Calu3 (cell line): ENCODE data around the gene SPEF1. TPM values are rescaled to one million over a fixed set of nuclear protein-coding genes. Genes with fewer than 3 reads are reported as not detected.

ENCODE experiments used
- BruUV-seq: library from RNA; stranded (reverse); fragments of 400-500 nt; replicated peaks from 2 replicates; lab custom pipeline; 2021; lab: Mats Ljungman, UMichigan
- CTCF ChIA-PET: fragments of 300-600 bp; sonication (Branson Sonifier 250); formaldehyde crosslinking; loops from one replicate; lab custom pipeline; 2022; ENCODE audit warnings: antibody characterized with exemption; lab: Charles Lee
- DNase-seq: peaks from one replicate; pipeline ENCODE4 v3.0.0; 2022
- H3K27ac Mint-ChIP-seq: one replicate; pipeline ENCODE4 v1.8.0; 2022; ENCODE audit warnings: mixed read lengths; ENCODE audit not compliant: unreplicated experiment
- H3K27me3 Mint-ChIP-seq: one replicate; pipeline ENCODE4 v1.8.0; 2022; ENCODE audit warnings: mixed read lengths; ENCODE audit not compliant: unreplicated experiment
- H3K36me3 Mint-ChIP-seq: one replicate; pipeline ENCODE4 v1.8.0; 2022; ENCODE audit warnings: mild to moderate bottlenecking, moderate library complexity, mixed read lengths; ENCODE audit not compliant: insufficient read depth, unreplicated experiment
- H3K4me1 Mint-ChIP-seq: one replicate; pipeline ENCODE4 v1.8.0; 2022; ENCODE audit warnings: mild to moderate bottlenecking, low read depth, mixed read lengths; ENCODE audit not compliant: unreplicated experiment
- H3K4me3 Mint-ChIP-seq: one replicate; pipeline ENCODE4 v1.8.0; 2022; ENCODE audit warnings: mild to moderate bottlenecking, low read depth, moderate library complexity, mixed read lengths; ENCODE audit not compliant: unreplicated experiment
- H3K9me3 Mint-ChIP-seq: one replicate; pipeline ENCODE4 v1.8.0; 2022; ENCODE audit warnings: low read depth, mixed read lengths; ENCODE audit not compliant: unreplicated experiment
- intact Hi-C: fragments of 100-400 bp; cut with micrococcal nuclease; formaldehyde crosslinking; loops from one replicate; pipeline ENCODE4 v1.10.0; 2022; ENCODE audit not compliant: unreplicated experiment
- total RNA-seq: library from RNA; stranded (reverse); gene quantifications from 2 replicates; pipeline ENCODE4 v1.2.3, GENCODE V29; 2022
- TF ChIP-seq, protein P1 (sequence below): fragments of 200-600 bp; IDR thresholded peaks from one replicate; pipeline ENCODE4 v1.8.0; 2022; ENCODE audit warnings: antibody characterized with exemption; ENCODE audit not compliant: unreplicated experiment

SPEF1 gene
- total RNA-seq, 1 experiment from 2014 or later = 0.28 TPM

DNA sequence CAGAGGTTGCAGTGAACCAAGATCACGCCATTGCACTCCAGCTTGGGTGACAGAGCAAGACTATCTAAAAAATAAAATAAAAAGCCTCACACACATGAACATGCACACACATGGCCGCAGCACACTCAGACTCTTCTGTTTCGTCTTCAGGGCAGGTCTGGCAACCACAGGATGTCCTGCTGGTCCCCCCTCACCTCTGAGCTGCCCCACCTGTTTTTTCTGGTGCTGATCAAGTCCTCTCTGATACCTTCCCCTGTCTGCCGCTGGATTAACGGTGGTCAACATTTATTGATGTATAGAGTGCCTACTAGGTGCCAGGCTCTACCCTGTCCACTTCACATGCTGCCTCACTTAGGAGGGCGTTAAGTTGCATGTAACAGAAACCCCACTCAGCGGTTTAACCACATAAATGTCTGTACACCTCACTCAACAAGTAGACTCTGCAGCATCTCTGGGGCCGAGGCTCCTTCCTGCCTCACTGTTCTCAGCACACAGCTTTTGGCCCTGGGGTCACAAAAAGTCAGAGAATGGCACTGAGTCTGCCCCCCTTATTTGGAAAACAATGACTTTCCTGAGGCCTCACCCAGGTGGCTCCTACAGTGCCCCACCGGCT lies 34.6 kb upstream of the SPEF1 start:
- Mint-ChIP-seq H3K4me1 (peaks cover 34% of the 10 kb centered on the region), H3K36me3 (peaks cover 35% of the 10 kb centered on the region), H3K4me3 (no peak overlapping the region), H3K9me3 (no peaks in the 10 kb centered on the region), H3K27ac (no peak overlapping the region), H3K27me3 (no peaks in the 10 kb centered on the region)
- intact Hi-C loops = no loop called here
- no peak for DNase-seq
- CTCF ChIA-PET = no interaction called here
- TF ChIP-seq, protein P1, sequence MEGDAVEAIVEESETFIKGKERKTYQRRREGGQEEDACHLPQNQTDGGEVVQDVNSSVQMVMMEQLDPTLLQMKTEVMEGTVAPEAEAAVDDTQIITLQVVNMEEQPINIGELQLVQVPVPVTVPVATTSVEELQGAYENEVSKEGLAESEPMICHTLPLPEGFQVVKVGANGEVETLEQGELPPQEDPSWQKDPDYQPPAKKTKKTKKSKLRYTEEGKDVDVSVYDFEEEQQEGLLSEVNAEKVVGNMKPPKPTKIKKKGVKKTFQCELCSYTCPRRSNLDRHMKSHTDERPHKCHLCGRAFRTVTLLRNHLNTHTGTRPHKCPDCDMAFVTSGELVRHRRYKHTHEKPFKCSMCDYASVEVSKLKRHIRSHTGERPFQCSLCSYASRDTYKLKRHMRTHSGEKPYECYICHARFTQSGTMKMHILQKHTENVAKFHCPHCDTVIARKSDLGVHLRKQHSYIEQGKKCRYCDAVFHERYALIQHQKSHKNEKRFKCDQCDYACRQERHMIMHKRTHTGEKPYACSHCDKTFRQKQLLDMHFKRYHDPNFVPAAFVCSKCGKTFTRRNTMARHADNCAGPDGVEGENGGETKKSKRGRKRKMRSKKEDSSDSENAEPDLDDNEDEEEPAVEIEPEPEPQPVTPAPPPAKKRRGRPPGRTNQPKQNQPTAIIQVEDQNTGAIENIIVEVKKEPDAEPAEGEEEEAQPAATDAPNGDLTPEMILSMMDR = no peak
- BruUV-seq = no TSS peak

DNA sequence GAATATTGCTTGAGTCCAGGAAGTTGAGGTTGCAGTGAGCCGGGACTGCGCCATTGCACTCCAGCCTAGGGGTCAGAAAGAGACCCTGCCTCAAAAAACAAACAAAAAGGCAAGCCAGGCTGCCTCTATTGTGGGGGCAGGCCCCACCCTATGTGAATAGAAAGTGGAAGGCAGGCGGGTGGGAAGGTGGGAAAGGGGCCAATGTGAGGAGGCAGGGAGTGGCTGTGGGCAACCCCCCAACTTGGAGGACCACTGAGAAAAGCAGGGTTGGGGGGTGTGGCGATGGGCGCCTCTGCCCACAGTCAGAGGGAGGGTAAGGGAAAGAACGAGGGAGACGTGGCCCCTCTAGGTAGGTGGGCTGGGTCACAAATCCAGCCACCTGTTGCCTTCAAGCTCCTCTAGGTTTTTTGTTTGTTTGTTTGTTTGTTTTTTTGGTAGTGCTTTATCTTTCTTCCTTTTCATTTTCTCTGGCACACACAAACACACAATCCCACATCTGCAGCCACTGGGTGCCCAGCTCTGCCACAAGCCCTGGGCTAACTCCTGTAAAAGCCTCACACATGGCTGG lies 33.8 kb upstream of the SPEF1 start:
- H3K4me1 Mint-ChIP-seq = peaks cover 34% of the 10 kb centered on the region
- no peak for DNase-seq
- CTCF ChIA-PET = no interaction called here
- BruUV-seq = no TSS peak
- H3K9me3 Mint-ChIP-seq = no peaks in the 10 kb centered on the region
- no peaks in the 10 kb centered on the region for H3K27me3 Mint-ChIP-seq
- intact Hi-C loops = no loop called here
- TF ChIP-seq, protein P1 = no peak
- H3K4me3 Mint-ChIP-seq = no peak overlapping the region
- H3K27ac Mint-ChIP-seq = no peak overlapping the region
- peaks cover 29% of the 10 kb centered on the region for H3K36me3 Mint-ChIP-seq

DNA sequence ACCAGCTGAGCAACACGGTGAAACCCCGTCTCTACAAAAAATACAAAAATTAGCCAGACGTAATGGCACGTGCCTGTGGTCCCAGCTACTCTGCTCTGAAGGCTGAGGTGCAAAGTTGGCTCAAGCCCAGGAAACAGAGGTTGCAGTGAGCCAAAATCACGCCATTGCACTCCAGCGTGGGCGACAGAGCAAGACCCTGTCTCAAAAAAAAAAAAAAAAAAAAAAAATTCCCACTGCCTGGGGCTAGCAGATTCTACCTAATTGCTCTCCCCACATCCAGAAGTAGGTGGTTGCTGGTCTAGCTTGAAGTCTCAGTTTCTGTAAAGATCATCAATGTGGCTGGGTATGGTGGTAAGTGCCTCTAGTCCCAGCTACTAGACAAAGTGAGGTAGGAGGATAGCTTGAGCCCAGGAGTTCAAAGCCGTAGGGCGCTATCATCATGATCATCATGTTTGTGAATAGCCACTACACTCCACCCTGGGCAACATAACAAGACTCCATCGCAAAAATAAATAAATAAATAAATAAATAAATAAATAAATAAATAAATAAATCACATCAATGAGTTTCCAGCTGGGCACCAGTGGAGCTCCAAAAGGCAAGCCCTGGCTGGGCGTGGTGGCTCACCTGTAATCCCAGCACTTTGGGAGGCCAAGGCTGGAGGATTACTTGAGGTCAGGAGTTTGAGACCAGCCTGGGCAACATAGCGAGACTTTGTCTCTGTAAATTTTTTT lies 32.8 kb upstream of the SPEF1 start:
- peak overlapping the region; percentile 95 for H3K27ac Mint-ChIP-seq
- CTCF ChIA-PET = interaction anchor here (0.7 to 1.4 kb wide), 4 partner anchors 18 to 366 kb away, joined by 3 to 5 read pairs (median 3); partner anchors contain the start of genes CDC25B and CENPB
- intact Hi-C loops = no loop called here

More for the DNA sequence above, 32.8 kb upstream of the SPEF1 start:
- peaks cover 32% of the 10 kb centered on the region for H3K4me1 Mint-ChIP-seq
- TF ChIP-seq, protein P1 = no peak
- H3K9me3 Mint-ChIP-seq = no peaks in the 10 kb centered on the region
- no peak for DNase-seq
- no TSS peak for BruUV-seq
- peaks cover 25% of the 10 kb centered on the region for H3K36me3 Mint-ChIP-seq
- H3K4me3 Mint-ChIP-seq = no peak overlapping the region
- H3K27me3 Mint-ChIP-seq = no peaks in the 10 kb centered on the region
